GM23338 (cell line): ENCODE results near the gene SMPDL3B. TPM values are rescaled to one million over a fixed set of nuclear protein-coding genes. Genes with fewer than 3 reads are reported as not detected.

Source experiments
- ATAC-seq: fragments of 200-7000 bp; cut with Tn5 transposase; 3 replicates; pipeline ENCODE4 v1.9.1; 2020
- DNase-seq: peaks from one replicate; pipeline ENCODE4 v3.0.0-alpha.2; 2015; ENCODE audit warnings: low spot score
- H2AFZ ChIP-seq: fragments of 200-600 bp; sonication (generic); 2 replicates; pipeline ENCODE4 v1.8.0; 2016; ENCODE audit warnings: antibody characterized with exemption, mild to moderate bottlenecking, moderate library complexity
- H3F3A ChIP-seq: fragments of 200-600 bp; sonication (generic); replicated peaks from 2 replicates; pipeline ENCODE4 v1.8.0; 2017; ENCODE audit warnings: antibody characterized with exemption, mixed run types, low read depth
- H3K27ac ChIP-seq: fragments of 200-600 bp; sonication (generic); 2 replicates; pipeline ENCODE4 v1.6.1; 2016; ENCODE audit warnings: low read depth
- H3K27me3 ChIP-seq: fragments of 200-600 bp; sonication (generic); 2 replicates; pipeline ENCODE4 v1.8.0; 2016; ENCODE audit warnings: mild to moderate bottlenecking, mixed run types, moderate library complexity; ENCODE audit not compliant: insufficient read depth
- H3K36me3 ChIP-seq: fragments of 200-600 bp; sonication (generic); 2 replicates; pipeline ENCODE4 v1.8.0; 2016; ENCODE audit warnings: mild to moderate bottlenecking; ENCODE audit not compliant: insufficient read depth
- H3K4me1 ChIP-seq: fragments of 200-600 bp; sonication (generic); 2 replicates; pipeline ENCODE4 v1.8.0; 2016; ENCODE audit warnings: mild to moderate bottlenecking, moderate library complexity; ENCODE audit not compliant: insufficient read depth
- H3K4me2 ChIP-seq: fragments of 200-600 bp; sonication (generic); 2 replicates; pipeline ENCODE4 v1.7.1; 2017; ENCODE audit warnings: mixed run types
- H3K4me3 ChIP-seq: fragments of 200-600 bp; sonication (generic); 2 replicates; pipeline ENCODE4 v1.6.1; 2016; ENCODE audit warnings: mixed run types
- H3K79me2 ChIP-seq: fragments of 200-600 bp; sonication (generic); replicated peaks from 2 replicates; pipeline ENCODE4 v1.8.0; 2017; ENCODE audit warnings: mild to moderate bottlenecking; ENCODE audit not compliant: insufficient read depth
- H3K9me2 ChIP-seq: fragments of 200-600 bp; sonication (generic); 2 replicates; pipeline ENCODE4 v1.8.0; 2017; ENCODE audit not compliant: insufficient read depth
- H4K20me1 ChIP-seq: fragments of 200-600 bp; sonication (generic); replicated peaks from 2 replicates; pipeline ENCODE4 v1.8.0; 2017; ENCODE audit warnings: mild to moderate bottlenecking; ENCODE audit not compliant: insufficient read depth
- H3K27ac Mint-ChIP-seq: 2 replicates; pipeline ENCODE4 v1.8.0; 2020; ENCODE audit warnings: inconsistent platforms, mild to moderate bottlenecking, moderate library complexity, mixed read lengths
- H3K27me3 Mint-ChIP-seq: 3 replicates; pipeline ENCODE4 v1.8.0; 2022; ENCODE audit warnings: low read depth, mild to moderate bottlenecking, moderate library complexity, mixed read lengths, inconsistent platforms; ENCODE audit not compliant: insufficient read depth, poor library complexity
- H3K36me3 Mint-ChIP-seq: 3 replicates; pipeline ENCODE4 v1.8.0; 2021; ENCODE audit warnings: low read depth, mild to moderate bottlenecking, inconsistent platforms, moderate library complexity, mixed read lengths
- H3K4me1 Mint-ChIP-seq: 3 replicates; pipeline ENCODE4 v1.8.0; 2020; ENCODE audit warnings: mild to moderate bottlenecking, inconsistent platforms, mixed read lengths
- H3K4me3 Mint-ChIP-seq: 3 replicates; pipeline ENCODE4 v1.8.0; 2021; ENCODE audit warnings: moderate library complexity, mild to moderate bottlenecking, inconsistent platforms, mixed read lengths
- H3K9me3 Mint-ChIP-seq: 3 replicates; pipeline ENCODE4 v1.8.0; 2020; ENCODE audit warnings: moderate library complexity, mild to moderate bottlenecking, inconsistent platforms, mixed read lengths
- CREB1 ChIP-seq: fragments of 250-450 bp; sonication (Bioruptor Pico); IDR thresholded peaks from 2 replicates; pipeline ENCODE4 v1.5.0; 2020; ENCODE audit warnings: low read depth, mild to moderate bottlenecking, moderate library complexity
- EZH2 ChIP-seq: fragments of 200-600 bp; sonication (generic); IDR thresholded peaks from one replicate; pipeline ENCODE4 v1.8.0; 2017; ENCODE audit warnings: antibody characterized with exemption, mild to moderate bottlenecking, low read depth; ENCODE audit not compliant: unreplicated experiment
- EZH2phosphoT487 ChIP-seq: fragments of 200-600 bp; sonication (generic); IDR thresholded peaks from one replicate; pipeline ENCODE4 v1.8.1; 2018; ENCODE audit warnings: antibody characterized with exemption; ENCODE audit not compliant: unreplicated experiment
- JUNB ChIP-seq: IDR thresholded peaks from one replicate; pipeline ENCODE4 v1.6.1; 2016; ENCODE audit warnings: antibody characterized with exemption; ENCODE audit not compliant: unreplicated experiment
- NANOG ChIP-seq: IDR thresholded peaks from 2 replicates; pipeline ENCODE4 v1.6.1; 2016; ENCODE audit warnings: antibody characterized with exemption, borderline replicate concordance
- POLR2AphosphoS5 ChIP-seq: IDR thresholded peaks from 2 replicates; pipeline ENCODE4 v1.6.1; 2016; ENCODE audit warnings: antibody characterized with exemption, low read depth
- STAT1 ChIP-seq: IDR thresholded peaks from one replicate; pipeline ENCODE4 v1.6.1; 2016; ENCODE audit warnings: antibody characterized with exemption; ENCODE audit not compliant: unreplicated experiment
- ZNF114 ChIP-seq: fragments of 250-450 bp; sonication (Bioruptor Pico); IDR thresholded peaks from 2 replicates; pipeline ENCODE4 v1.5.0; 2020; ENCODE audit warnings: mild to moderate bottlenecking, moderate library complexity
- ZNF331 ChIP-seq: fragments of 250-450 bp; sonication (Bioruptor Pico); IDR thresholded peaks from 2 replicates; pipeline ENCODE4 v1.5.0; 2020; ENCODE audit warnings: low read depth, mild to moderate bottlenecking, moderate library complexity
- polyA plus RNA-seq: library from polyadenylated mRNA; unstranded; fragments of >200 nt; fragmentation: Nextera tagmentation; extraction: Ambion mirVana; gene quantifications from 2 replicates; pipeline ENCODE4 v1.2.1, GENCODE V29; 2016
- total RNA-seq: library from RNA; depleted of rRNA; stranded (reverse); fragments of >200 nt; shearing (Covaris generic); gene quantifications from 2 replicates; pipeline ENCODE4 v1.2.3, GENCODE V29; 2014
- TF ChIP-seq, protein P1 (sequence below), 2 experiments: fragments of 200-600 bp in 1 of 2; sonication (generic) in 1 of 2; conservative IDR thresholded peaks; 2 replicates each; pipeline versions ENCODE4 v1.5.1 to v1.6.1; 2016 to 2017; ENCODE audit warnings: antibody characterized with exemption in 2 of 2, low read depth in 2 of 2, mild to moderate bottlenecking in 2 of 2, moderate library complexity in 1 of 2
- TF ChIP-seq, protein P2 (sequence below): IDR thresholded peaks from one replicate; pipeline ENCODE4 v1.6.1; 2018; ENCODE audit warnings: antibody characterized with exemption; ENCODE audit not compliant: unreplicated experiment
- TF ChIP-seq, protein P3 (sequence below): fragments of 250-450 bp; sonication (Bioruptor Pico); IDR thresholded peaks from 2 replicates; pipeline ENCODE4 v1.5.0; 2020; ENCODE audit warnings: mild to moderate bottlenecking, moderate library complexity
- TF ChIP-seq, protein P4 (sequence below): IDR thresholded peaks from 2 replicates; pipeline ENCODE4 v1.6.1; 2016; ENCODE audit warnings: antibody characterized with exemption

Gene SMPDL3B
- total and polyA plus RNA-seq, 2 experiments from 2014 or later: 39.5 to 83.1 TPM

DNA sequence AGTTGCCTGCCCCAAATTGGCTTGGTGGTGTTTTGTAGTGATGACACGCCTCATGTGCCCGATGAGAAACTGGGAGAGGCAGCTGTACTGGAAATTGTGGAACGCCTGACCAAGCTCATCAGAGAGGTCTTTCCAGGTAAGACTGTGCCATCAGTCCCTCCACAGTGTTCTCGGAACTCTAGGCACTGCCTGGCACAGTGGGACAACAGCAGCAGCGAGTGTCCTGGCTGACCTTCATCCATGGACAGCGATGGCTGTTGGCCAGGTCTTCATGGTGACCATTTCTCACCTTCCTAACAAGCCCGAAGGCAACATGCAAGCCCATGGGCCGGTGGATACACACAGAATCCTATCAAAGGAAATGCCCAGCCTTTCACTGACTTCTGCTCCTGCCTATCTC is 14.2 kb downstream of the SMPDL3B start:
- Histone ChIP-seq H3K27ac (no peak overlapping the region), H3K4me2 (no peak overlapping the region), H3K4me1 (no peaks in the 10 kb centered on the region), H2AFZ (no peak overlapping the region), H3K36me3 (peaks cover 36% of the 10 kb centered on the region), H3K9me2 (no peaks in the 10 kb centered on the region), H4K20me1 (no peaks in the 10 kb centered on the region; the same call in 1 of the 2 replicates), H3K4me3 (no peak overlapping the region), H3K79me2 (no peaks in the 10 kb centered on the region), H3K27me3 (no peaks in the 10 kb centered on the region), H3F3A (no peaks in the 10 kb centered on the region)
- Mint-ChIP-seq H3K27me3 (no peaks in the 10 kb centered on the region), H3K4me1 (no peaks in the 10 kb centered on the region), H3K9me3 (no peaks in the 10 kb centered on the region), H3K27ac (no peak overlapping the region), H3K4me3 (no peak overlapping the region), H3K36me3 (peaks cover 43% of the 10 kb centered on the region)
- TF ChIP-seq POLR2AphosphoS5: no peak
- TF ChIP-seq ZNF114 (CRISPR knock-in tag): no peak
- TF ChIP-seq STAT1: no peak
- no peak for TF ChIP-seq EZH2phosphoT487
- TF ChIP-seq, protein P1, sequence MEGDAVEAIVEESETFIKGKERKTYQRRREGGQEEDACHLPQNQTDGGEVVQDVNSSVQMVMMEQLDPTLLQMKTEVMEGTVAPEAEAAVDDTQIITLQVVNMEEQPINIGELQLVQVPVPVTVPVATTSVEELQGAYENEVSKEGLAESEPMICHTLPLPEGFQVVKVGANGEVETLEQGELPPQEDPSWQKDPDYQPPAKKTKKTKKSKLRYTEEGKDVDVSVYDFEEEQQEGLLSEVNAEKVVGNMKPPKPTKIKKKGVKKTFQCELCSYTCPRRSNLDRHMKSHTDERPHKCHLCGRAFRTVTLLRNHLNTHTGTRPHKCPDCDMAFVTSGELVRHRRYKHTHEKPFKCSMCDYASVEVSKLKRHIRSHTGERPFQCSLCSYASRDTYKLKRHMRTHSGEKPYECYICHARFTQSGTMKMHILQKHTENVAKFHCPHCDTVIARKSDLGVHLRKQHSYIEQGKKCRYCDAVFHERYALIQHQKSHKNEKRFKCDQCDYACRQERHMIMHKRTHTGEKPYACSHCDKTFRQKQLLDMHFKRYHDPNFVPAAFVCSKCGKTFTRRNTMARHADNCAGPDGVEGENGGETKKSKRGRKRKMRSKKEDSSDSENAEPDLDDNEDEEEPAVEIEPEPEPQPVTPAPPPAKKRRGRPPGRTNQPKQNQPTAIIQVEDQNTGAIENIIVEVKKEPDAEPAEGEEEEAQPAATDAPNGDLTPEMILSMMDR (conservative IDR thresholded peaks at IDR 0.05; ENCODE audit: low read depth in 2 of 2): no peak
- no peak for TF ChIP-seq EZH2
- TF ChIP-seq, protein P2, sequence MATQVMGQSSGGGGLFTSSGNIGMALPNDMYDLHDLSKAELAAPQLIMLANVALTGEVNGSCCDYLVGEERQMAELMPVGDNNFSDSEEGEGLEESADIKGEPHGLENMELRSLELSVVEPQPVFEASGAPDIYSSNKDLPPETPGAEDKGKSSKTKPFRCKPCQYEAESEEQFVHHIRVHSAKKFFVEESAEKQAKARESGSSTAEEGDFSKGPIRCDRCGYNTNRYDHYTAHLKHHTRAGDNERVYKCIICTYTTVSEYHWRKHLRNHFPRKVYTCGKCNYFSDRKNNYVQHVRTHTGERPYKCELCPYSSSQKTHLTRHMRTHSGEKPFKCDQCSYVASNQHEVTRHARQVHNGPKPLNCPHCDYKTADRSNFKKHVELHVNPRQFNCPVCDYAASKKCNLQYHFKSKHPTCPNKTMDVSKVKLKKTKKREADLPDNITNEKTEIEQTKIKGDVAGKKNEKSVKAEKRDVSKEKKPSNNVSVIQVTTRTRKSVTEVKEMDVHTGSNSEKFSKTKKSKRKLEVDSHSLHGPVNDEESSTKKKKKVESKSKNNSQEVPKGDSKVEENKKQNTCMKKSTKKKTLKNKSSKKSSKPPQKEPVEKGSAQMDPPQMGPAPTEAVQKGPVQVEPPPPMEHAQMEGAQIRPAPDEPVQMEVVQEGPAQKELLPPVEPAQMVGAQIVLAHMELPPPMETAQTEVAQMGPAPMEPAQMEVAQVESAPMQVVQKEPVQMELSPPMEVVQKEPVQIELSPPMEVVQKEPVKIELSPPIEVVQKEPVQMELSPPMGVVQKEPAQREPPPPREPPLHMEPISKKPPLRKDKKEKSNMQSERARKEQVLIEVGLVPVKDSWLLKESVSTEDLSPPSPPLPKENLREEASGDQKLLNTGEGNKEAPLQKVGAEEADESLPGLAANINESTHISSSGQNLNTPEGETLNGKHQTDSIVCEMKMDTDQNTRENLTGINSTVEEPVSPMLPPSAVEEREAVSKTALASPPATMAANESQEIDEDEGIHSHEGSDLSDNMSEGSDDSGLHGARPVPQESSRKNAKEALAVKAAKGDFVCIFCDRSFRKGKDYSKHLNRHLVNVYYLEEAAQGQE: no peak
- TF ChIP-seq, protein P3, sequence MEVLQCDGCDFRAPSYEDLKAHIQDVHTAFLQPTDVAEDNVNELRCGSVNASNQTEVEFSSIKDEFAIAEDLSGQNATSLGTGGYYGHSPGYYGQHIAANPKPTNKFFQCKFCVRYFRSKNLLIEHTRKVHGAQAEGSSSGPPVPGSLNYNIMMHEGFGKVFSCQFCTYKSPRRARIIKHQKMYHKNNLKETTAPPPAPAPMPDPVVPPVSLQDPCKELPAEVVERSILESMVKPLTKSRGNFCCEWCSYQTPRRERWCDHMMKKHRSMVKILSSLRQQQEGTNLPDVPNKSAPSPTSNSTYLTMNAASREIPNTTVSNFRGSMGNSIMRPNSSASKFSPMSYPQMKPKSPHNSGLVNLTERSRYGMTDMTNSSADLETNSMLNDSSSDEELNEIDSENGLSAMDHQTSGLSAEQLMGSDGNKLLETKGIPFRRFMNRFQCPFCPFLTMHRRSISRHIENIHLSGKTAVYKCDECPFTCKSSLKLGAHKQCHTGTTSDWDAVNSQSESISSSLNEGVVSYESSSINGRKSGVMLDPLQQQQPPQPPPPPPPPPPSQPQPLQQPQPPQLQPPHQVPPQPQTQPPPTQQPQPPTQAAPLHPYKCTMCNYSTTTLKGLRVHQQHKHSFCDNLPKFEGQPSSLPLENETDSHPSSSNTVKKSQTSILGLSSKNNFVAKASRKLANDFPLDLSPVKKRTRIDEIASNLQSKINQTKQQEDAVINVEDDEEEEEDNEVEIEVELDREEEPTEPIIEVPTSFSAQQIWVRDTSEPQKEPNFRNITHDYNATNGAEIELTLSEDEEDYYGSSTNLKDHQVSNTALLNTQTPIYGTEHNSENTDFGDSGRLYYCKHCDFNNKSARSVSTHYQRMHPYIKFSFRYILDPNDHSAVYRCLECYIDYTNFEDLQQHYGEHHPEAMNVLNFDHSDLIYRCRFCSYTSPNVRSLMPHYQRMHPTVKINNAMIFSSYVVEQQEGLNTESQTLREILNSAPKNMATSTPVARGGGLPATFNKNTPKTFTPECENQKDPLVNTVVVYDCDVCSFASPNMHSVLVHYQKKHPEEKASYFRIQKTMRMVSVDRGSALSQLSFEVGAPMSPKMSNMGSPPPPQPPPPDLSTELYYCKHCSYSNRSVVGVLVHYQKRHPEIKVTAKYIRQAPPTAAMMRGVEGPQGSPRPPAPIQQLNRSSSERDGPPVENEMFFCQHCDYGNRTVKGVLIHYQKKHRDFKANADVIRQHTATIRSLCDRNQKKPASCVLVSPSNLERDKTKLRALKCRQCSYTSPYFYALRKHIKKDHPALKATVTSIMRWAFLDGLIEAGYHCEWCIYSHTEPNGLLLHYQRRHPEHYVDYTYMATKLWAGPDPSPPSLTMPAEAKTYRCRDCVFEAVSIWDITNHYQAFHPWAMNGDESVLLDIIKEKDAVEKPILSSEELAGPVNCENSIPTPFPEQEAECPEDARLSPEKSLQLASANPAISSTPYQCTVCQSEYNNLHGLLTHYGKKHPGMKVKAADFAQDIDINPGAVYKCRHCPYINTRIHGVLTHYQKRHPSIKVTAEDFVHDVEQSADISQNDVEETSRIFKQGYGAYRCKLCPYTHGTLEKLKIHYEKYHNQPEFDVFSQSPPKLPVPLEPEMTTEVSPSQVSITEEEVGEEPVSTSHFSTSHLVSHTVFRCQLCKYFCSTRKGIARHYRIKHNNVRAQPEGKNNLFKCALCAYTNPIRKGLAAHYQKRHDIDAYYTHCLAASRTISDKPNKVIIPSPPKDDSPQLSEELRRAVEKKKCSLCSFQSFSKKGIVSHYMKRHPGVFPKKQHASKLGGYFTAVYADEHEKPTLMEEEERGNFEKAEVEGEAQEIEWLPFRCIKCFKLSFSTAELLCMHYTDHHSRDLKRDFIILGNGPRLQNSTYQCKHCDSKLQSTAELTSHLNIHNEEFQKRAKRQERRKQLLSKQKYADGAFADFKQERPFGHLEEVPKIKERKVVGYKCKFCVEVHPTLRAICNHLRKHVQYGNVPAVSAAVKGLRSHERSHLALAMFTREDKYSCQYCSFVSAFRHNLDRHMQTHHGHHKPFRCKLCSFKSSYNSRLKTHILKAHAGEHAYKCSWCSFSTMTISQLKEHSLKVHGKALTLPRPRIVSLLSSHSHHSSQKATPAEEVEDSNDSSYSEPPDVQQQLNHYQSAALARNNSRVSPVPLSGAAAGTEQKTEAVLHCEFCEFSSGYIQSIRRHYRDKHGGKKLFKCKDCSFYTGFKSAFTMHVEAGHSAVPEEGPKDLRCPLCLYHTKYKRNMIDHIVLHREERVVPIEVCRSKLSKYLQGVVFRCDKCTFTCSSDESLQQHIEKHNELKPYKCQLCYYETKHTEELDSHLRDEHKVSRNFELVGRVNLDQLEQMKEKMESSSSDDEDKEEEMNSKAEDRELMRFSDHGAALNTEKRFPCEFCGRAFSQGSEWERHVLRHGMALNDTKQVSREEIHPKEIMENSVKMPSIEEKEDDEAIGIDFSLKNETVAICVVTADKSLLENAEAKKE (CRISPR knock-in tag): no peak
- no peak for TF ChIP-seq CREB1
- no peak for TF ChIP-seq ZNF331 (CRISPR knock-in tag)
- no peak for TF ChIP-seq NANOG
- TF ChIP-seq, protein P4, sequence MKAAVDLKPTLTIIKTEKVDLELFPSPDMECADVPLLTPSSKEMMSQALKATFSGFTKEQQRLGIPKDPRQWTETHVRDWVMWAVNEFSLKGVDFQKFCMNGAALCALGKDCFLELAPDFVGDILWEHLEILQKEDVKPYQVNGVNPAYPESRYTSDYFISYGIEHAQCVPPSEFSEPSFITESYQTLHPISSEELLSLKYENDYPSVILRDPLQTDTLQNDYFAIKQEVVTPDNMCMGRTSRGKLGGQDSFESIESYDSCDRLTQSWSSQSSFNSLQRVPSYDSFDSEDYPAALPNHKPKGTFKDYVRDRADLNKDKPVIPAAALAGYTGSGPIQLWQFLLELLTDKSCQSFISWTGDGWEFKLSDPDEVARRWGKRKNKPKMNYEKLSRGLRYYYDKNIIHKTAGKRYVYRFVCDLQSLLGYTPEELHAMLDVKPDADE: no peak
- no peak for TF ChIP-seq JUNB
- ATAC-seq: no peak
- DNase-seq: no peak
